GM23338 (cell line): ENCODE results near the gene MAFB. TPM values are rescaled to one million over a fixed set of nuclear protein-coding genes. Genes with fewer than 3 reads are reported as not detected.

ENCODE experiments used
- ATAC-seq: fragments of 200-7000 bp; cut with Tn5 transposase; 3 replicates; pipeline ENCODE4 v1.9.1; 2020
- DNase-seq: peaks from one replicate; pipeline ENCODE4 v3.0.0-alpha.2; 2015; ENCODE audit warnings: low spot score
- H2AFZ ChIP-seq: fragments of 200-600 bp; sonication (generic); 2 replicates; pipeline ENCODE4 v1.8.0; 2016; ENCODE audit warnings: antibody characterized with exemption, mild to moderate bottlenecking, moderate library complexity
- H3F3A ChIP-seq: fragments of 200-600 bp; sonication (generic); replicated peaks from 2 replicates; pipeline ENCODE4 v1.8.0; 2017; ENCODE audit warnings: antibody characterized with exemption, mixed run types, low read depth
- H3K27ac ChIP-seq: fragments of 200-600 bp; sonication (generic); 2 replicates; pipeline ENCODE4 v1.6.1; 2016; ENCODE audit warnings: low read depth
- H3K27me3 ChIP-seq: fragments of 200-600 bp; sonication (generic); 2 replicates; pipeline ENCODE4 v1.8.0; 2016; ENCODE audit warnings: mild to moderate bottlenecking, mixed run types, moderate library complexity; ENCODE audit not compliant: insufficient read depth
- H3K36me3 ChIP-seq: fragments of 200-600 bp; sonication (generic); 2 replicates; pipeline ENCODE4 v1.8.0; 2016; ENCODE audit warnings: mild to moderate bottlenecking; ENCODE audit not compliant: insufficient read depth
- H3K4me1 ChIP-seq: fragments of 200-600 bp; sonication (generic); 2 replicates; pipeline ENCODE4 v1.8.0; 2016; ENCODE audit warnings: mild to moderate bottlenecking, moderate library complexity; ENCODE audit not compliant: insufficient read depth
- H3K4me2 ChIP-seq: fragments of 200-600 bp; sonication (generic); 2 replicates; pipeline ENCODE4 v1.7.1; 2017; ENCODE audit warnings: mixed run types
- H3K4me3 ChIP-seq: fragments of 200-600 bp; sonication (generic); 2 replicates; pipeline ENCODE4 v1.6.1; 2016; ENCODE audit warnings: mixed run types
- H3K79me2 ChIP-seq: fragments of 200-600 bp; sonication (generic); replicated peaks from 2 replicates; pipeline ENCODE4 v1.8.0; 2017; ENCODE audit warnings: mild to moderate bottlenecking; ENCODE audit not compliant: insufficient read depth
- H3K9me2 ChIP-seq: fragments of 200-600 bp; sonication (generic); 2 replicates; pipeline ENCODE4 v1.8.0; 2017; ENCODE audit not compliant: insufficient read depth
- H4K20me1 ChIP-seq: fragments of 200-600 bp; sonication (generic); replicated peaks from 2 replicates; pipeline ENCODE4 v1.8.0; 2017; ENCODE audit warnings: mild to moderate bottlenecking; ENCODE audit not compliant: insufficient read depth
- H3K27ac Mint-ChIP-seq: 2 replicates; pipeline ENCODE4 v1.8.0; 2020; ENCODE audit warnings: inconsistent platforms, mild to moderate bottlenecking, moderate library complexity, mixed read lengths
- H3K27me3 Mint-ChIP-seq: 3 replicates; pipeline ENCODE4 v1.8.0; 2022; ENCODE audit warnings: low read depth, mild to moderate bottlenecking, moderate library complexity, mixed read lengths, inconsistent platforms; ENCODE audit not compliant: insufficient read depth, poor library complexity
- H3K36me3 Mint-ChIP-seq: 3 replicates; pipeline ENCODE4 v1.8.0; 2021; ENCODE audit warnings: low read depth, mild to moderate bottlenecking, inconsistent platforms, moderate library complexity, mixed read lengths
- H3K4me1 Mint-ChIP-seq: 3 replicates; pipeline ENCODE4 v1.8.0; 2020; ENCODE audit warnings: mild to moderate bottlenecking, inconsistent platforms, mixed read lengths
- H3K4me3 Mint-ChIP-seq: 3 replicates; pipeline ENCODE4 v1.8.0; 2021; ENCODE audit warnings: moderate library complexity, mild to moderate bottlenecking, inconsistent platforms, mixed read lengths
- H3K9me3 Mint-ChIP-seq: 3 replicates; pipeline ENCODE4 v1.8.0; 2020; ENCODE audit warnings: moderate library complexity, mild to moderate bottlenecking, inconsistent platforms, mixed read lengths
- CREB1 ChIP-seq: fragments of 250-450 bp; sonication (Bioruptor Pico); IDR thresholded peaks from 2 replicates; pipeline ENCODE4 v1.5.0; 2020; ENCODE audit warnings: low read depth, mild to moderate bottlenecking, moderate library complexity
- CTCF ChIP-seq, 2 experiments: fragments of 200-600 bp in 1 of 2; sonication (generic) in 1 of 2; conservative IDR thresholded peaks; 2 replicates each; pipeline versions ENCODE4 v1.5.1 to v1.6.1; 2016 to 2017; ENCODE audit warnings: antibody characterized with exemption in 2 of 2, low read depth in 2 of 2, mild to moderate bottlenecking in 2 of 2, moderate library complexity in 1 of 2
- ETS1 ChIP-seq: IDR thresholded peaks from 2 replicates; pipeline ENCODE4 v1.6.1; 2016; ENCODE audit warnings: antibody characterized with exemption
- EZH2 ChIP-seq: fragments of 200-600 bp; sonication (generic); IDR thresholded peaks from one replicate; pipeline ENCODE4 v1.8.0; 2017; ENCODE audit warnings: antibody characterized with exemption, mild to moderate bottlenecking, low read depth; ENCODE audit not compliant: unreplicated experiment
- NANOG ChIP-seq: IDR thresholded peaks from 2 replicates; pipeline ENCODE4 v1.6.1; 2016; ENCODE audit warnings: antibody characterized with exemption, borderline replicate concordance
- POLR2AphosphoS5 ChIP-seq: IDR thresholded peaks from 2 replicates; pipeline ENCODE4 v1.6.1; 2016; ENCODE audit warnings: antibody characterized with exemption, low read depth
- STAT1 ChIP-seq: IDR thresholded peaks from one replicate; pipeline ENCODE4 v1.6.1; 2016; ENCODE audit warnings: antibody characterized with exemption; ENCODE audit not compliant: unreplicated experiment
- ZNF114 ChIP-seq: fragments of 250-450 bp; sonication (Bioruptor Pico); IDR thresholded peaks from 2 replicates; pipeline ENCODE4 v1.5.0; 2020; ENCODE audit warnings: mild to moderate bottlenecking, moderate library complexity
- ZNF331 ChIP-seq: fragments of 250-450 bp; sonication (Bioruptor Pico); IDR thresholded peaks from 2 replicates; pipeline ENCODE4 v1.5.0; 2020; ENCODE audit warnings: low read depth, mild to moderate bottlenecking, moderate library complexity
- polyA plus RNA-seq: library from polyadenylated mRNA; unstranded; fragments of >200 nt; fragmentation: Nextera tagmentation; extraction: Ambion mirVana; gene quantifications from 2 replicates; pipeline ENCODE4 v1.2.1, GENCODE V29; 2016
- total RNA-seq: library from RNA; depleted of rRNA; stranded (reverse); fragments of >200 nt; shearing (Covaris generic); gene quantifications from 2 replicates; pipeline ENCODE4 v1.2.3, GENCODE V29; 2014

Gene MAFB
- total and polyA plus RNA-seq, 2 experiments from 2014 or later = 1.6 to 2.3 TPM

- Histone ChIP-seq H3K4me1 (no peaks in the 10 kb centered on the region), H3K9me2 (no peaks in the 10 kb centered on the region), H3F3A (no peaks in the 10 kb centered on the region), H3K4me2 (no peak overlapping the region), H2AFZ (no peak overlapping the region), H3K36me3 (no peaks in the 10 kb centered on the region), H3K27me3 (no peaks in the 10 kb centered on the region), H3K4me3 (no peak overlapping the region), H3K79me2 (no peaks in the 10 kb centered on the region), H3K27ac (no peak overlapping the region), H4K20me1 (no peaks in the 10 kb centered on the region)
- Mint-ChIP-seq H3K36me3 (no peaks in the 10 kb centered on the region), H3K27ac (no peak overlapping the region), H3K4me3 (no peak overlapping the region), H3K9me3 (no peaks in the 10 kb centered on the region; the same call in 2 of the 3 replicates), H3K27me3 (peaks cover 8% of the 10 kb centered on the region), H3K4me1 (peaks cover 4% of the 10 kb centered on the region; the same call in 2 of the 3 replicates)
- TF ChIP-seq POLR2AphosphoS5 (no peak), ZNF331 (CRISPR knock-in tag) (no peak), ETS1 (no peak), CTCF (conservative IDR thresholded peaks at IDR 0.05; ENCODE audit: low read depth in 2 of 2) (no peak)
- DNase-seq (no peak), ATAC-seq (no peak)
These were observed 47.2 kb downstream of the MAFB start for GRCh38 chr20:40641809-40642208.

GRCh38 chr20:40641202-40641601 is 47.8 kb downstream of the MAFB start:
- Histone ChIP-seq H3K27me3 (no peaks in the 10 kb centered on the region), H3K36me3 (no peaks in the 10 kb centered on the region), H4K20me1 (no peaks in the 10 kb centered on the region), H3K79me2 (no peaks in the 10 kb centered on the region), H3F3A (no peaks in the 10 kb centered on the region), H2AFZ (no peak overlapping the region), H3K4me2 (no peak overlapping the region), H3K4me3 (no peak overlapping the region), H3K9me2 (peaks cover 4% of the 10 kb centered on the region; the same call in 1 of the 2 replicates), H3K27ac (no peak overlapping the region), H3K4me1 (no peaks in the 10 kb centered on the region)
- Mint-ChIP-seq H3K4me3 (no peak overlapping the region), H3K36me3 (no peaks in the 10 kb centered on the region), H3K27ac (no peak overlapping the region), H3K9me3 (no peaks in the 10 kb centered on the region; the same call in 2 of the 3 replicates), H3K4me1 (peaks cover 2% of the 10 kb centered on the region; the same call in 2 of the 3 replicates), H3K27me3 (peaks cover 8% of the 10 kb centered on the region)
- TF ChIP-seq STAT1 (no peak), POLR2AphosphoS5 (no peak), EZH2 (no peak), CTCF (conservative IDR thresholded peaks at IDR 0.05; ENCODE audit: low read depth in 2 of 2) (no peak), ZNF114 (CRISPR knock-in tag) (no peak), CREB1 (CRISPR knock-in tag) (no peak), NANOG (no peak)
- no peak for DNase-seq
- ATAC-seq = no peak
